G401 (cell line): Measurements from ENCODE around the gene NR3C2. TPM values are rescaled to one million over a fixed set of nuclear protein-coding genes. Genes with fewer than 3 reads are reported as not detected.

Source experiments
- DNase-seq: peaks from one replicate; pipeline ENCODE4 v3.0.0-alpha.2; 2015; ENCODE audit warnings: low spot score
- in situ Hi-C: cut with HindIII; loops from 2 replicates; pipeline ENCODE4 v1.10.0; 2016; ENCODE audit warnings: low sequenced_read_pairs, mixed read lengths
- total RNA-seq: library from RNA; depleted of rRNA; stranded (reverse); fragments of >200 nt; shearing (Covaris generic); gene quantifications from 2 replicates; pipeline ENCODE4 v1.2.3, GENCODE V29; 2014

Gene NR3C2
- total RNA-seq, 1 experiment from 2014 or later, result not detected

DNA sequence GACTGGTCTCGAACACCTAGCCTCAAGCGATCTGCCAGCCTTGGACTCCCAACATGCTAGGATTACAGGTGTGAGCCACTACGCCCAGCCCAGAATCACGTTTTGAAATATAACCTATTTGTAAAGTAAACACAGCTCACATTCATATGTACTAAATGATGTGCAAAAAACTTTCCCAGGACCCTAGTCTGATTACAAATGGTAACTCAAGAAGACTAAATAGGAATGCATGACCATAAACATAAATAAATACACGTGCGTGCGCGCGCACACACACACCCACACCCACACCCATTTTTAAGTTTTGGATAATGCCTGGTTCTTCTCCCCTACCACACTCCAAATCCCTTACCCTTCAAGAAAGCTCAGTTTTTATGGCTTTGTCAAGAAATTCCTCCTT lies 163.9 kb downstream of the NR3C2 start:
- in situ Hi-C loops, result no loop called here
- no peak for DNase-seq

DNA sequence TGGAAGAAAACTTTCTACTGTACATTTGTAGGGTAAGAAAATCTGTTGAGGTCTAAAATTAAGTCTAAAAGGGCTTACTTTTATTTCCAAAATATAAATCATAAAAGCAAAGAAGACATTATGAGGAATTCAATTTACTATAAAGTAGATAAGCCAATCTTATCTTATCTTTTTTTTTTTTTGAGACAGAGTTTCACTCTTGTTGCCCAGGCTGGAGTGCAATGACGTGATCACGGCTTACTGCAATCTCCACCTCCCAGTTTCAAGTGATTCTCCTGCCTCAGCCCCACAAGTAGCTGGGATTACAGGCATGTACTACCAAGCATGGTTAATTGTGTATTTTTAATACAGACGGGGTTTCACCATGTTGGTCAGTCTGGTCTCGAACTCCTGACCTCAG lies 166.9 kb downstream of the NR3C2 start:
- in situ Hi-C loops, result no loop called here
- no peak for DNase-seq

DNA sequence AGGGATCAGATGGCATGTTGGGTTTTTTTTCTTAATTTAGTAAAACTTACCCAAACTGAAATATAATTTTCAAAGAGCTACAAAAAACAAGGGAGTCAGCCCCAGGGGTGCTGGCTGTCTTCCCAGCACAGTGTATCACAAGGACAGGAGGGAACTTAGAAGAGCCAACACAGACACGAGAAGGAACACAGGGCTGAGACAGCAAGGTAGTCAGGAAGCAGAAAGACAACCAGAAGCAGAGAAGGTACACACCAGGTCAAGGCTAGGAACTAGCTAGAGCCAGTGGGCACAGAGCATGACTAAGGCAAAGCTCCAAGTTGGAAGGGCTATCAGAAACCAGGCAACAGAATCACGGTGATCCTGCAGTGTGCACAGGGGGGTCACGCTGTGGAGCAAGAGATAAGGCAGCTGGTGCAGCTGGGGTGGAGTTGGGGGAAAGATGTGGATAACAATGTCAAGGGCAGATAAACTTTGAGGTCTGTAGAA lies 168.7 kb downstream of the NR3C2 start:
- in situ Hi-C loops, result no loop called here
- peak; percentile 56 for DNase-seq

DNA sequence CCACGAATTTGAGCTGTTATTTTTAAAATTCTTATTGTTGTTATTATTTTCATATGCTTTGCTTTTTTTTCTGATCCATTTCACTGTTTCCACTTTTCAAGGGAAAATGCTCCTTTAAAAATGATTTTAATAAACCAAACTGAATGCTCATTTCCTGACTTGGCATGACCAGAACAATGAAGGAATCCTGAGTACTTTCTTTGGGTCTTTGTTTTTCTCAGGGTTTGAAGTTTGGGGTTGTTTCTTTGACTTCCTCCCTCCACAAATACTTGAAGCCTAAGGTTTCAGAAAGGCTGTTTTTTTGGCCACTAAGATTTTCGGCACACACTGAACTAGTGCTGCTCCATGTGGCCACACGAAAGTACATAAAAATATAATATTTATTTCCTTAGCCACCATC lies 171.0 kb downstream of the NR3C2 start:
- in situ Hi-C loops, result no loop called here
- no peak for DNase-seq

DNA sequence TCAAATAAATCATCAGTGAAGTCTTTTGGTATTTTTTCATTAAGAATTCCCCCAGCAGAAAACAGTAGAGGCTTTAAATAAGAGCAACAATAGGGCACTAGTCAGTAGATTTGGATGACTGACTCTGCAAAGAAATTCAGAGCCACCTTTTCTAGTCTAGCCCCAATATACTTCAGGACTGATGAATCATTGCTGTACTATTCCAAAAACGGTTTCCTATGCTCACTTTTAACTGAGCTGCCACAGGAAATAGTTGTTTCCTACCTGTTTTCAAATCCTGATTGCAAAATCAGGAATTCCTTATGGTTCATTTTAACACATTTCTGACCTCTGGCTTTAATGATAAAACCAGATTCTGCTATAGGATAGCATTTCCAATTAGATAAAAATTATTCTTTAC lies 171.6 kb downstream of the NR3C2 start:
- in situ Hi-C loops, result no loop called here
- DNase-seq, result no peak

DNA sequence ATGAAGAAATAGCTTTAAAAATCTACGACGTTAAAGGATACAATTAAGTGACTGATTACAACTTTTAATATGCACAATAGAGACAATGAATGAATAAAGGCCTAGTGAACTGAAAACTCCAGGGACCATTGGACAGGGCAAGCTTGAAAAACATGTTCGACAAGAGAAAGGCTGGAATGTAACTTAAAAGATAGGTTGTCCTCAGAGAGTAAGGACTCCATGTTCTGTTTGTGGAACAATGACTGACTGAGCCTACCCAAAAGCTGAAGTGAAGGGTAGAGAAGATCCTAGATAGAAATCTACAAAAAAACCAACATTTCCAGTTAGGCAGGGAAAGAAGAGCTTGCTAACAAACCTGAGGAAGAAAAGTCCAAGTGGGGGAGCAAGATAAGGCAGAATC lies 173.4 kb downstream of the NR3C2 start:
- DNase-seq, result no peak
- in situ Hi-C loops, result no loop called here

DNA sequence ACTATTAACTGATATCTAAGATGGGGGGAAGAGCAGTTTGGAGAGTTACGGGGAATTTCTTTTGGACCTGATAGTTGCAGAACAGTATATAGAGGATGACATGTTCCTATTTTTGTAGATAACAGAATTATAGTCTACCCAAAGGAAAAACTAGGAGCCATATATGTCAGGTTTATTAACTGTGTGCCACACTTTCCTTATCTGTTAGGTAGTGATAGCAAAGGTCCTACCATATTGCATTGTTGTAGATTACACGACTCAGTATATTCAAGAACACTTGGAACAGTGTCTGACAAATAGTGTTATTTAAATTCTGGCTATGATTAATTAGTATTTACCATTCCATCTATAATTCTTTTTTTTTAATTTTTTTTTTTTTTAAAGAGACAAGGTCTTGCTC lies 175.3 kb downstream of the NR3C2 start:
- in situ Hi-C loops, result no loop called here
- no peak for DNase-seq

DNA sequence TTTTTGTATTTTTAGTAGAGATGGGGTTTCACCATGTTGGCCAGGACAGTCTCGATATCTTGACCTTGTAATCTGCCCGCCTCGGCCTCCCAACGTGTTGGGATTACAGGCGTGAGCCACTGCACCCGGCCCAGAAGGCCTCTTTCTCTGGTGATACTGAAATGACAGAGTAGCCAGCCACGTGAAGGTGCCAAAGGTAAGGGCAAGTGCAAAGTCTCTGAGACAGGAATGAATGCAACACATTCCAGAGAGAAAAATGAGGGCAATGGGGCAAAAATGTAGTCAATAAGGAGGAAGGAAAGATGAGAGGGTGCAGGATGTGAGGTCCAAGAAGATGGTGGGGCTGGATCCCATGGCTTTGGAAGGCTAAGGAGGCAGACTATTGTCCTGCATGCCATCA lies 176.0 kb downstream of the NR3C2 start:
- DNase-seq, result no peak
- in situ Hi-C loops, result no loop called here

DNA sequence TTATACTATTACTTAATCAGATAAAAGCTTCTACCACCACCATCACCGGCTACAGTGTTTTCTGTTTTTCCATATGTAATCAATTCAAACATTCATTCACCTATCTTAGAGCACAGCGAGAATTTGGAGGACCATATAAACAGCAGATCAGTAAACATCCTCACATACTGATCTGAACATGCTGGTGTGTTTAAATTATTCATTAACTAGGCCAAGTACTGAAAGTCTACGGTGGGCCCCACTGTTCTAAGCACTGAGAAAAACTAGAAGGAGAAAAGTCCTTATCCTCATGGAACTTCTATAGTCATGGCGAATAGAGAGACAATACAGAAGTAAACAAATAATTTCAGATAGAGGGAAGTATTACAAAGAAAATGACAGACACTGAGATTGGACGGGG lies 176.6 kb downstream of the NR3C2 start:
- in situ Hi-C loops, result no loop called here
- no peak for DNase-seq

DNA sequence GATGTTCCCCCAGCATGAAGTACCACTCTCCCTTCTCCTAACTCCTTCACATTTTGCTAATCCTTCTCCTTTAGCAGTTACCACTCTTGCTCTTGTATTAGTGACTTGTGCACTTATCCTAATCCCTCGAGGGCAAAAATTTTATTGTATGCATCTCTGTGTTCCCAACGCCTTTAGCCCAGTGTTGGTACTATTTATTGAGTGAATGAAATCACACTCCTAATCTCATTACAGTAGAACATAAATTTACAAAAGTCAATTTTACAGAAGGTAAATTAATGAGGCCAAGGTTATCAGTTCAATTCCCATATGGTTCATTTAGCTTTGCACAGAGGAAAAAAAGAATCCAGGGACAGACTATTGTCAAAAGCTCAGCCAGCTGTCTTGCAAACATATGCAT lies 178.4 kb downstream of the NR3C2 start:
- DNase-seq, result no peak
- in situ Hi-C loops, result no loop called here

DNA sequence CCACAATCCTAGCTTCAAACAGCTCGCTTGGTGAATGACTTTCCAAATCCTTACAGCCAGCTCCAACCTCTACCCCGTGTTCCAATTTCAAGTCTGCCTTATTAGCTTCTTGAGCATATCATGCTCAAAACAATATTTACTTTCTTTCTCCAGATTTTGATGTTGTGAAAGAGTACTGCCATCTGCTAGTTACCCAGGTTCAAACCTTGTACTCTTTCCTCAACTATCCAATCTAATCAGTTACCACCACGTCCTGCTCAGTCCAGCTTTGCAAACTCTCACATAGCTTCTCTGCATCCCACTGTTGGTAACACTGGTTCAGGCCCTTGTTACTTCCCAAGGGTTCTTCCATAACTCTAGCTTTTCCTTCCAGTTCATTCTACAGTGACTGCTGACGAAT lies 179.1 kb downstream of the NR3C2 start:
- DNase-seq, result no peak
- in situ Hi-C loops, result no loop called here

DNA sequence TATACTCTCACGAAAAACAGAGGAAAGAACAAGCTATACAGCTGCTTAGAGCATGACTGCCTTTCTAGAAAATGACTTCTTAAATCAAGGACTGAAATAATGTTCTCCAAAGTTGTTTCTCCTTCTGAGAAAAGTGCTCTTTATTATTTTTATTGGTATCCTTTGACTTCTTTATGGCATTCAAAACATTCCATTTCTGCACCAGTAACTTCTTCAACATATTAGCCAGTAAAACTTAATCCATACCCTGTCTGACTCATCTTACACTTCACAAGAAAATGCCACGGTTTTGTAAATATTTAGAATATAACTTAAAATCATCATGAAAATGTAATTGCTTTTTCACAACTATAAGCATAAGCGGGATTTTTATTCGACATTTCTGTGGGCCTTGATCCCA lies 180.4 kb downstream of the NR3C2 start:
- no peak for DNase-seq
- in situ Hi-C loops, result no loop called here

DNA sequence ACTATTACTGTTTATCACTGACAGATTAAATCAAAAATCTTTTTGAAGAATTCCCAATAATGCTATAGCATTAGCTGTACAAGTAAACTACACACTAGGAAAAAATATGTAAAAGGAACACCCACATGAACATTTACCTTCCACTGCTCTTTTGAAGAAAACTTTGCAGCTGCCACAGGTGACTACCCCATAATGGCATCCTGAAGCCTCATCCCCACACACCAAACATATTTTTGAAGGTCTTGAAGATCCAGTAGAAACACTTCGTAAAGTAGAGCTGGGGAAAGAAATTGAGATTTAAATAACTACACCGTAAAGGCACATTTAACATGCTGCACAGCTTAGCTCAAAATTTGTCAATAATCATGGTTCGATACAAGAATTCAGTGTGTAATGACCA lies 182.4 kb downstream of the NR3C2 start:
- in situ Hi-C loops, result no loop called here
- DNase-seq, result no peak

DNA sequence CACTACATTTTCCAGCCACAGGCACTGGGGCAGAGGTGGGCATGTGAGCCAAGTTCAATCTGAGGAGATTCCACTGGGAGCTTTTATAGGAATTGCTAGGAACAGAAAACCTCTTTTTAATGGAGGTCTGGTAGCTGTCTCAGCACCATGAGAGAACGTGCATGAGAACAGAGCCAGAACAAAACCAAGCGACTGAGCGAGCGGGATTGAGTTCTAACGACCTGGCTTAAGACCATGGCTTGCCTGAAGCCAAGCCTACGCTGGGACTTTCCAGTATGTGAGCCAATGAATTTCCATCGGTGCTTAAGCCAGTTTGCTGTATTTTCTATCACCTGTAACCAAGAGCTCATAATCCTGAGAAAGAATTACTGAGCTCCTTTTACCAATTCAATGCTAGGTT lies 183.7 kb downstream of the NR3C2 start:
- in situ Hi-C loops, result no loop called here
- no peak for DNase-seq

DNA sequence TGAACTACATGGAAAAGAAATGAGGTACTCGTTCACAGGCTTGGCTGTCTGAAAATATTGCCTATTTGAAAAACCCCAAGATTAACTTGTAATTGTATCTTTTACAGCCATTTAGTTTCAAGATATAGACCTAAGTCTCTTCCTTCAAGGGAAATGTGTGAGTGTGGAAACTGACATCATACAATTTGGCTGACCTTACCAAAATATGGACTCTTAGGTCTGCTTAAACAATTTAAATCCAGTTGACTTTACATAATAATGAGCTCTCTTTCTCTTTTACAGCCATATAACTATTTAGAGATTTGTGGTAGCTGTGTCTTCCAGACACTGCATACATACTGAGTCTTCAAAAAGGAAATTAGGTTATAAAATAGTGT lies 186.9 kb downstream of the NR3C2 start:
- no peak for DNase-seq
- in situ Hi-C loops, result no loop called here

DNA sequence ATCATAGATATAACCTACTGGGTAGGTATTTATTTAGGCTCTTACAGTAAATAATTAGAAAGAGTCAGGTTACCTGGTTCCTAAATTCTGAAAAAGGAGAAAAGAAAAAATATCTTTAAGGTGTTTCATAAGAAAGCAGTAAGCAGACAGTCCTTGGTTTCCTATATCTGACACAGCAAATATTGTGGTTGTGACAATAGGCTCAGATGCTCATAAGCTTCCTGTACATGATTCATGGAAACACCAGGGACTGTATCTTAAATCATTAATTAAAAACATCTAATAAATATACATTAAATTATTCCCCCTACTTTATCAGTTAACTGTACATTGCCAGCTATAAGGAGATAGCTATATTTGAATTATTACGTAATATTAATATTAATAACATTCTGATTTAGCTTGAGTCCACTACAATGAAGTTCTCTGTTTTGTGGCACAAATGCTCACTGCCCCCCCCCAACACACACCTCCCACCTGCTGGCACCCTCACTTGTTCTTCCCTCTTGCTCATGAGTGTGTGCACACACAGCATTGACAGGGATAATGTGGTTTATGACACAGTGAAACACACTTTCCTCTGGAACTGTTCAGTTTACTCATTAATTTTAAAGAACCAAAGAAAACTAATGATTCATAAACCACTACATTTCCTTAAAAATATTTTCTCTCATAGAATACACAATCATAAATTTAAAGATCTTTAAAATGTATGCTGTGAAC lies 187.4 kb downstream of the NR3C2 start:
- in situ Hi-C loops, result no loop called here
- no peak for DNase-seq

DNA sequence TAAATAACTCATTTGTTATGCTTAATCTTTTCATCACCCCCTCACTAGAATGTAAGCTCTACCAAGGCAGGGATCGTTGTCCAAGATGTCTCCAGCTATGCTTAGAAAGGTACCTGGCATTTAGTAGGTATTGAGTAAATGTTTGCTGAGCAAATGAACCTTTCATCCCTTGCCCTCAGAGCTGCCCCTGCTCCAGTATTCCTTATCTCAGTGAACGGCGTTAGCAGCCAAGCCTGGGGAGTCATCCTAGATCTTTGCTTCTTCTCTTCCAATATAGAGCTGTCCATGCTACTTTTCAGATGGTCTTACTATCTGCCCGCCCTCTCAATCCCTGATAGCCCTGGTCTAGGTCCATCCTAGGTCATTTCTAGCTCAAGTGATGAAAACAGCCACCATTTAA lies 188.4 kb downstream of the NR3C2 start:
- no peak for DNase-seq
- in situ Hi-C loops, result no loop called here

DNA sequence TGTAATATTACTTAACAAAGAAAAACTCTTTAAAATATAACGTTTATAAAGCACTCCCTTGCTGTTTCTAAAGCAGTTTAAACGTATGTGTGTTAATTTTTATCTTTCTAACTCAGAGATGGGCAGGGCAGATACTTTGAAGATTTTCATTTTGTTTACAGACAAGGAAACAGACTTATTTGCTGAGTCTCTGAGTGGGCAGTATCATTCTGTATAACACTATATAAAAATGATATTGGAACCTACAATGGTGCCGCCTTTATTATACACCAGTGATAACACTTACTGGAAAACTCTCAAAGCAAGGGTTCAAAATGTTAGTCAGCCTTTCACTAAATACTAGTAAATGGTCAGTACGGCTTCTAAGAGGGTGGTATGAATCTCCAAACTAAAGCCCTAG lies 193.4 kb downstream of the NR3C2 start:
- in situ Hi-C loops, result no loop called here
- no peak for DNase-seq

DNA sequence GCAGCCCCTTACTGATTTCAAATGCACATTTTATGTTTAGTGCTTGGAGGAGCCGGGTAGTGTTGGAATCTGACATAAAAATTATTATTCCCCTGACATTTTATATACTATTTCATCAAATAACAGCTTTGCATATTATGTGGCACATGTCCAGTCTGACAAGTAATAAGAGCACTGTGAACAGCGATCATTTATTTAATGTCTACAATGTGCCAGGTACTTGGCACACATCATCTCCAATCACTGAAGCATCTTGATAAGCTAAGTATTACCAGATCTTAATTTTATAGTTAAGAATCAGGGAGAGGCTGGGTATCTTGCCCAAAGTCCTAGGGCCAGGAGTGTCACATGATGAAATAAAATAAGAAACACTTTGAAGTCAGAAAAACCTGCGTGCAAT lies 197.2 kb downstream of the NR3C2 start:
- in situ Hi-C loops, result no loop called here
- DNase-seq, result no peak

DNA sequence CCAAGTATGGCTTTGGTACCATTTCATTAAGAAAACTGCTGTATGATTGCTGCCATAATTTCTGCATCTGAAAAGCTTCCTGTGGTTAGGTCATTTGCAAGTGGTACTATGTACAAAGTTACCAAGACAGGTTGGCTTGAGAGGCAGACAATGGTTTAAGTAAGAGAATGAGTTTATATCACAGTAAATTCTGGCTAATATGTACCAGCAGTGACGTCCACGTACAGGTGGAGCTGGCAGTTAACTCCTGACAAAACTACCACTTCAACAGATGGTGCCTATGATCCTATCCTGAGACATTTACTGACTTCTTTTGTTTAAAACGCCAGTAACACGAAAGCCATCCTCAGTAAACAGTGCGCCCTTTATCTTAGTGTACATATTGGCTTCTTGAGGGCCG lies 198.4 kb downstream of the NR3C2 start:
- no peak for DNase-seq
- in situ Hi-C loops, result no loop called here

DNA sequence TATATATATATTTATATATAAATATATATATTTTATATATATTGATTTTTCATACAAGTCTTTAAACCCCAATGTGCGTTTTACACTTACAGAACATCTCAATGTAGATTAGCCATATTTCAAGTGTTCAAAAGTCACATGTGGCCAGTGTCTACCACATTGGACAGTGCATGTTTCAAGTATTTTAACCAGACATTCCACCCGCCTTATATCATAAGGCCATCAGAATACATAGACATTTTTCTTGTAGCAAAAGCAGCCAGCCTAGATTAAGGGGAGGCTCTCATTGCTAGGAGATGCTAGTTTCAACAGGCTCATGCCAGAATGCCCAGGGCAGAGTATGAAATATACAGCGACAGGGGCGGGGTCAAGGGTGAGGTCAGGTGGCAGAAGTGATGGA lies 202.0 kb downstream of the NR3C2 start:
- no peak for DNase-seq
- in situ Hi-C loops, result no loop called here
